Measurements from ENCODE around the gene ILKAP. TPM values are rescaled to one million over a fixed set of nuclear protein-coding genes. Genes with fewer than 3 reads are reported as not detected.
A peak's percentile ranks its signal among the peaks of the same experiment; 100 is the strongest.

Gene ILKAP
- 25.0 and 31.4 TPM in 2 replicates for total RNA-seq

DNA sequence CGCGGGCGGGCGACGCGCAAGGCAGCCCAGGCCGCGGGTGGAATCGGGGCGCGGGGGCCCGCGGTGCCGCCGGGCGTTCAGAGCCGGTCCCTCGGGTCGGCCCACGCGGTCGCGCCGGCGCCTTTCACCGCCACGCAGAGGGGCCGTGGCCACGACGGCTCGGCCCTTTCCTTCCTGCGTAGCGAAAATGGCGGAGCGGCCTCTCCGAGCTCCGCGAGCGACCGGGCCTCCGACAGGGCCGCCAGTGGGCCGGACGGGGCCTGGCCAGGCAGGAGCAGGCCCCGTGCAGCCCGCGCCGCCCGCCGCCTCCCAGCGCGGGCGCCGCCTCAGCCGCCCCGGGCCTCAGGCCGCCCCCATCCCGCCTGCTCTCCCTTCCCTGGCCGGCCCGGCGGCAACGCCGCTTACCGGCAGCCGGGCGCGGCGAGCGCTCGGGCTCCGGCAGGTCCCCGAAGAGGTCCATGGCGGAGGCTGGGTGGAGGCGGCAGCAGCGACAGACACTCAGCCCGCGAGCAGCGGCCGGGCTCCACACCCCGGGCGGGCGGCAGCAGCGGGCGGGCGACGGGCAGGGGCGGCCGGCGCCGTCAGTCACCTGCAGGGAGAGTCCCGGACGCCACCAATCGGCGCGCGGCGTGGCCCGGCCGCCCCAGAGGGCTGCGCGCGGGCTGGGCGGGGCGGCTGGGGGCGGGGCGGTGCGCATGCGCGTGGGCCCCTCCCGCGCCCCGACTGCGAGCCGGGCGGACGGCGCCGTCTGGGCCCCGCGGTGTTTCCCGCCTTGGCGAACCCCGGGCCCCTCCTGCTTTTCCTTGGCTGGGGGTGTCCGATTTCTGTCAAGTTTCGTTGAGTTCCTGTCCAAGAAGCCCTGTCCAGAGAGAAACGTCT, at the start of gene ILKAP:
Gene ILKAP, minus strand, starts transcription at position 602 of the 879 bp plus-strand sequence. Its CDS starts 142 bp downstream, at position 460.
- peak; percentile 48 for DNase-seq (ENCODE audit: low read depth)

GRCh38 chr2:238252766-238253630, 49.5 kb upstream of the ILKAP start:
- TF ChIP-seq, protein P1, sequence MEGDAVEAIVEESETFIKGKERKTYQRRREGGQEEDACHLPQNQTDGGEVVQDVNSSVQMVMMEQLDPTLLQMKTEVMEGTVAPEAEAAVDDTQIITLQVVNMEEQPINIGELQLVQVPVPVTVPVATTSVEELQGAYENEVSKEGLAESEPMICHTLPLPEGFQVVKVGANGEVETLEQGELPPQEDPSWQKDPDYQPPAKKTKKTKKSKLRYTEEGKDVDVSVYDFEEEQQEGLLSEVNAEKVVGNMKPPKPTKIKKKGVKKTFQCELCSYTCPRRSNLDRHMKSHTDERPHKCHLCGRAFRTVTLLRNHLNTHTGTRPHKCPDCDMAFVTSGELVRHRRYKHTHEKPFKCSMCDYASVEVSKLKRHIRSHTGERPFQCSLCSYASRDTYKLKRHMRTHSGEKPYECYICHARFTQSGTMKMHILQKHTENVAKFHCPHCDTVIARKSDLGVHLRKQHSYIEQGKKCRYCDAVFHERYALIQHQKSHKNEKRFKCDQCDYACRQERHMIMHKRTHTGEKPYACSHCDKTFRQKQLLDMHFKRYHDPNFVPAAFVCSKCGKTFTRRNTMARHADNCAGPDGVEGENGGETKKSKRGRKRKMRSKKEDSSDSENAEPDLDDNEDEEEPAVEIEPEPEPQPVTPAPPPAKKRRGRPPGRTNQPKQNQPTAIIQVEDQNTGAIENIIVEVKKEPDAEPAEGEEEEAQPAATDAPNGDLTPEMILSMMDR (IDR thresholded peaks at IDR 0.05; ENCODE audit: insufficient read depth, low read length, severe bottlenecking), result no peak
- Histone ChIP-seq H3K4me3 (ENCODE audit: low read depth, low read length) (no peak overlapping the region), H3K27me3 (ENCODE audit: control insufficient read depth, insufficient read depth, low read length) (no peaks in the 10 kb centered on the region), H3K36me3 (ENCODE audit: control insufficient read depth, insufficient read depth, low read length) (peaks cover 53% of the 10 kb centered on the region)
- FAIRE-seq, result no peak
- no peak for DNase-seq (ENCODE audit: low read depth)

More for the DNA sequence above, at the start of gene ILKAP:
- H3K27me3 ChIP-seq (ENCODE audit: control insufficient read depth, insufficient read depth, low read length), result no peaks in the 10 kb centered on the region
- H3K4me3 ChIP-seq (ENCODE audit: low read depth, low read length), result peak within 1 kb of the TSS; percentile 62
- TF ChIP-seq, protein P1 (IDR thresholded peaks at IDR 0.05; ENCODE audit: insufficient read depth, low read length, severe bottlenecking), result no peak
- FAIRE-seq, result no peak
- H3K36me3 ChIP-seq (ENCODE audit: control insufficient read depth, insufficient read depth, low read length), result no peaks in the 10 kb centered on the region

DNA sequence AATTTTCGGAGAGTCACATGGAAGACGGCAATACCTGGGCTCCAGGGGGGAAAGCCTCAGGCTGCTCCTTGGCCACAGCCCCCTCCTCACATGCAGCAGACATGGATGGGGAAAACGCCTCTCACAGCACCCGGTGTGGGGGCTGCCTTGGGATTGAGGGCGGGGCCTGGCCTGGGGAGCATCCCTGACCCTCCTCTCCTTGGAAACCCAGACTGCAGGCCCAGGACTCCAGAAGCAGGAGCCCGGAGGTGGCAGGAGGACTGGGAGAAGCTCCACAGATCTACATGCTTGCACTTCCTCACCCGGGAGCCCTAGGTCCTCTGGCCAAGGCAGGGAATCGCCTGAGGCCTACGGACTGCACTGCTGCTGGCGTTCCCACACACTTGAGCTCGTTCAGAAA, 48.5 kb upstream of the ILKAP start:
- DNase-seq (ENCODE audit: low read depth) (no peak), FAIRE-seq (no peak)
- H3K4me3 ChIP-seq (ENCODE audit: low read depth, low read length), result no peak overlapping the region
- H3K36me3 ChIP-seq (ENCODE audit: control insufficient read depth, insufficient read depth, low read length), result peaks cover 59% of the 10 kb centered on the region
- TF ChIP-seq, protein P1 (IDR thresholded peaks at IDR 0.05; ENCODE audit: insufficient read depth, low read length, severe bottlenecking), result no peak
- no peaks in the 10 kb centered on the region for H3K27me3 ChIP-seq (ENCODE audit: control insufficient read depth, insufficient read depth, low read length)

DNA sequence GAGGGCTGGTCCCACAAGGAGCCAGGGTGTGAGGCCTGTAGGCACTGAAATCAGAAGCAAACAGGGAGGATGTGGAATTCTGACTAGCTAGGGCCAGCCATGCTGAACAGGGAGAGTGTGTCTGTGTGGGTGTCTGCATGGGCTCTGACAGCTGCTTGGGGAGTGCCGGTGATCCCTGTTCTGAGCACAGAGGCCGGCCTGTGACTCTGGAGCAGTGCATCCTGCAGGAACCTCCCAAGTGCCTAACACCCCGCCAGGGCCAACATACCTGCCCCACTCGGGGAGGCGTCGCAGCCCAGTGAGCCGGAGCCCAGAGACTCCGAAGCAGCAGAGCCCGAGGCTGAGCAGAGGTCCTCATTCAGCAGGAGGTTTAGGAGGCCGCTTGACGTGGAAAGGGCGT, 47.8 kb upstream of the ILKAP start:
- TF ChIP-seq, protein P1 (IDR thresholded peaks at IDR 0.05; ENCODE audit: insufficient read depth, low read length, severe bottlenecking), result no peak
- H3K4me3 ChIP-seq (ENCODE audit: low read depth, low read length), result no peak overlapping the region
- DNase-seq (ENCODE audit: low read depth), result no peak
- no peaks in the 10 kb centered on the region for H3K27me3 ChIP-seq (ENCODE audit: control insufficient read depth, insufficient read depth, low read length)
- no peak for FAIRE-seq
- H3K36me3 ChIP-seq (ENCODE audit: control insufficient read depth, insufficient read depth, low read length), result peaks cover 57% of the 10 kb centered on the region

DNA sequence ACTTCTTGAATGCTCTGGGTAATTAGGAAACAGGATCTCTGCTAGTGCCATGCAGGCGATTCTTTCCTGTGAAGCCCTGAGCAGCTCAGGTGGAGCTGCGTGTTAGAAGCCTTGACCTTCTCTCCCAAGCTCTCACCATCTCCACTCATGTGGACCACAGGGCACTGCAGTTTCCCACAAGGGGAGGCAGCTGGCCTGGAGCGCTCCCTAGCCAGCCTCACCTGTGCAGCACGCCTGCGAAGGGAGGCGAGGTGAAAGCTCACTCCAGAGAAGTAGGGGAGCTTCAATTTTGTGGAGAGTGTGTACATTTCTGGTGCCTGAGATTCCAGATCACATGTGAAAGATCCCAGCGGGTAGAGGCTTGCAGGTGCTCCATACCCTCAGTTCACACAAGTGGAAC, 47.4 kb upstream of the ILKAP start:
- Histone ChIP-seq H3K36me3 (ENCODE audit: control insufficient read depth, insufficient read depth, low read length) (peaks cover 54% of the 10 kb centered on the region), H3K4me3 (ENCODE audit: low read depth, low read length) (no peak overlapping the region)
- no peak for FAIRE-seq

More for the DNA sequence above, 47.4 kb upstream of the ILKAP start:
- TF ChIP-seq, protein P1 (IDR thresholded peaks at IDR 0.05; ENCODE audit: insufficient read depth, low read length, severe bottlenecking), result no peak
- DNase-seq (ENCODE audit: low read depth), result no peak
- no peaks in the 10 kb centered on the region for H3K27me3 ChIP-seq (ENCODE audit: control insufficient read depth, insufficient read depth, low read length)
